Fibroblast of peridontal ligament (primary cell): ENCODE measurements around the gene USF3.
"Not testable (repeated sequence)": the region's sequence is repeated elsewhere in the genome, so short reads cannot be mapped to it uniquely, and the experiment has no call there.

Source experiments
- DNase-seq: peaks from one replicate; pipeline ENCODE4 v3.0.0-alpha.2; 2010; ENCODE audit errors: extremely low read depth

The USF3 gene

GRCh38 chr3:113654310-113654709 is 42.1 kb downstream of the USF3 start:
- DNase-seq = no peak

- no peak for DNase-seq
These were observed 47.1 kb downstream of the USF3 start for GRCh38 chr3:113649174-113649845.

GRCh38 chr3:113648524-113648923 is 47.9 kb downstream of the USF3 start:
- DNase-seq = no peak

- no peak for DNase-seq
These were observed 52.9 kb downstream of the USF3 start for GRCh38 chr3:113643583-113643982.

GRCh38 chr3:113638910-113639309 is 57.5 kb downstream of the USF3 start:
- DNase-seq = no peak

GRCh38 chr3:113637756-113638155 is 58.7 kb downstream of the USF3 start:
- no peak for DNase-seq

GRCh38 chr3:113636034-113636433 is 60.4 kb downstream of the USF3 start:
- not testable (repeated sequence) for DNase-seq

- peak; percentile 76 for DNase-seq
These were observed 61.5 kb downstream of the USF3 start for GRCh38 chr3:113634782-113635474.

- no peak for DNase-seq
These were observed 64.9 kb downstream of the USF3 start for GRCh38 chr3:113631573-113631972.

GRCh38 chr3:113630956-113631542 is 65.4 kb downstream of the USF3 start:
- no peak for DNase-seq

GRCh38 chr3:113629584-113630421 is 66.6 kb downstream of the USF3 start:
- DNase-seq = no peak

- no peak for DNase-seq
These were observed 67.7 kb downstream of the USF3 start for GRCh38 chr3:113628788-113629187.

- no peak for DNase-seq
These were observed 68.1 kb downstream of the USF3 start for GRCh38 chr3:113628316-113628715.

GRCh38 chr3:113626503-113627371 is 69.7 kb downstream of the USF3 start:
- peak; percentile 67 for DNase-seq

- DNase-seq = no peak
These were observed 70.6 kb downstream of the USF3 start for GRCh38 chr3:113625834-113626233.

GRCh38 chr3:113623811-113624210 is 72.6 kb downstream of the USF3 start:
- DNase-seq = no peak

- no peak for DNase-seq
These were observed 73.1 kb downstream of the USF3 start for GRCh38 chr3:113623324-113623723.

GRCh38 chr3:113620091-113620490 is 76.4 kb downstream of the USF3 start:
- no peak for DNase-seq

- DNase-seq = no peak
These were observed 78.7 kb downstream of the USF3 start for GRCh38 chr3:113617726-113618125.

GRCh38 chr3:113615976-113616375 is 80.5 kb downstream of the USF3 start:
- DNase-seq = no peak

GRCh38 chr3:113614402-113614801 is 82.0 kb downstream of the USF3 start:
- no peak for DNase-seq
